Naive thymus-derived CD4-positive, alpha-beta T cell (primary cell): ENCODE results near the gene PPP4R2. TPM values are rescaled to one million over a fixed set of nuclear protein-coding genes. Genes with fewer than 3 reads are reported as not detected.

Experiments used
- ATAC-seq: fragments of 150-1000 bp; cut with Tn5 transposase; 2 replicates; pipeline ENCODE4 v1.10.0; 2021; ENCODE audit warnings: mild to moderate bottlenecking, moderate library complexity
- CTCF ChIA-PET: fragments of 350-600 bp; sonication (Branson Sonifier 250); formaldehyde crosslinking; loops from one replicate; lab custom pipeline; 2021; ENCODE audit warnings: antibody characterized with exemption; lab: Charles Lee
- POLR2A ChIA-PET: fragments of 350-600 bp; sonication (Branson Sonifier 250); formaldehyde crosslinking; loops from one replicate; lab custom pipeline; 2021; ENCODE audit warnings: antibody characterized with exemption, inconsistent platforms; lab: Charles Lee
- DNase-seq, 9 donors: peaks; one replicate each; pipeline versions ENCODE4 v3.0.0 to v3.0.0-alpha.2; 2020 to 2022; ENCODE audit warnings: mixed read lengths in 1 of 9
- H3K27ac ChIP-seq: one replicate; pipeline ENCODE4 v1.7.0; 2013; ENCODE audit warnings: mild to moderate bottlenecking, low read depth, low read length, moderate library complexity
- H3K27me3 ChIP-seq, 2 donors: one replicate each; pipeline ENCODE4 v1.7.0; 2013; ENCODE audit warnings: low read length in 2 of 2, mild to moderate bottlenecking in 2 of 2, moderate library complexity in 2 of 2; ENCODE audit not compliant: control insufficient read depth in 2 of 2, insufficient read depth in 2 of 2
- H3K36me3 ChIP-seq, 3 experiments: 1 replicate in 2 of 3; 2 replicates in 1 of 3; pipeline ENCODE4 v1.7.0; 2013; ENCODE audit warnings: low read length in 3 of 3, mild to moderate bottlenecking in 3 of 3, moderate library complexity in 1 of 3; ENCODE audit not compliant: insufficient read depth in 3 of 3, control insufficient read depth in 2 of 3
- H3K4me1 ChIP-seq, 2 donors: one replicate each; pipeline ENCODE4 v1.7.0; 2013; ENCODE audit warnings: low read length in 2 of 2, mild to moderate bottlenecking in 2 of 2, moderate library complexity in 1 of 2; ENCODE audit not compliant: control insufficient read depth in 2 of 2, insufficient read depth in 2 of 2
- H3K4me3 ChIP-seq: 2 replicates; pipeline ENCODE4 v1.7.0; 2013; ENCODE audit warnings: mild to moderate bottlenecking, low read length
- H3K9me3 ChIP-seq, 3 experiments: 1 replicate in 2 of 3; 2 replicates in 1 of 3; pipeline ENCODE4 v1.7.0; 2013; ENCODE audit warnings: low read length in 3 of 3; ENCODE audit not compliant: control insufficient read depth in 2 of 3
- H3K27ac Mint-ChIP-seq, 9 donors: one replicate each; pipeline ENCODE4 v1.8.0; 2020 to 2022; ENCODE audit warnings: mixed read lengths in 9 of 9, mild to moderate bottlenecking in 8 of 9, moderate library complexity in 5 of 9, inconsistent platforms in 2 of 9
- H3K27me3 Mint-ChIP-seq, 5 donors: one replicate each; pipeline ENCODE4 v1.8.0; 2021 to 2022; ENCODE audit warnings: mixed read lengths in 5 of 5, mild to moderate bottlenecking in 1 of 5
- H3K36me3 Mint-ChIP-seq, 5 donors: one replicate each; pipeline ENCODE4 v1.8.0; 2020 to 2022; ENCODE audit warnings: mixed read lengths in 5 of 5, mild to moderate bottlenecking in 3 of 5, inconsistent platforms in 1 of 5
- H3K4me1 Mint-ChIP-seq, 7 donors: one replicate each; pipeline ENCODE4 v1.8.0; 2020 to 2022; ENCODE audit warnings: mixed read lengths in 7 of 7, mild to moderate bottlenecking in 3 of 7, inconsistent platforms in 1 of 7
- H3K4me3 Mint-ChIP-seq, 10 donors: one replicate each; pipeline ENCODE4 v1.8.0; 2020 to 2022; ENCODE audit warnings: mild to moderate bottlenecking in 10 of 10, mixed read lengths in 10 of 10, moderate library complexity in 6 of 10, inconsistent platforms in 2 of 10
- H3K9me3 Mint-ChIP-seq, 11 donors: one replicate each; pipeline ENCODE4 v1.8.0; 2020 to 2022; ENCODE audit warnings: mixed read lengths in 11 of 11, mild to moderate bottlenecking in 4 of 11, inconsistent platforms in 1 of 11, moderate library complexity in 1 of 11
- intact Hi-C, 2 donors: fragments of 100-400 bp; cut with micrococcal nuclease; formaldehyde crosslinking; loops; one replicate each; pipeline ENCODE4 v1.15.1; 2023
- polyA plus RNA-seq, 2 donors: library from polyadenylated mRNA; unstranded; fragments of 300-500 nt; fragmentation: Illumina TruSeq; gene quantifications; one replicate each; pipeline ENCODE4 v1.2.3, GENCODE V29; 2021
- total RNA-seq, 6 experiments: library from RNA in 5 of 6; stranded (reverse) in 5 of 6; gene quantifications; 1 replicate in 5 of 6; 2 replicates in 1 of 6; pipeline ENCODE4 v1.2.3 and lab custom pipeline; 2021 to 2026

PPP4R2 gene
- total and polyA plus RNA-seq, 7 experiments from 2014 or later = 35.0 to 87.0 (median 61.0) TPM

DNA sequence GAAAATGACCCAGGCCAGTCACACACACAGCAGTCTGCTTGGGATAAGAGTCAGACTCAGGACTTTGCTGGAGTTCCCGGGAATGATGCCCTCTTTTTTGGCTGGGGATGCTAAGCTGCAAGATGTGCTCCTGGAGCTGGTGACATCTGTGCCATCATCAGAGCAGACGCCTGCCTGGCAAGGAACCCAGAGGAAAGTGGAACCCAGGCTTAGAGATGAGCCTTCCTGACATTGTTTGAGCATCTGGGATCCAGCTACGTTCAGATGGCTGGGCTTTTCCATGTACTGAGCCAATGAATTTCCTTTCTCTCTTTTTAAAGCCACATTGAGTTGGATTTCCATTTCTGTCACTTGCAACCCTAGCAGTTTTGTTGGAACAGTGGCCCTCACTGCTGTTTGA is 118.1 kb downstream of the PPP4R2 start:
- Histone ChIP-seq H3K4me3 (no peak overlapping the region), H3K9me3 (no peaks in the 10 kb centered on the region), H3K27ac (no peak overlapping the region), H3K36me3 (no peaks in the 10 kb centered on the region), H3K27me3 (no peaks in the 10 kb centered on the region), H3K4me1 (no peaks in the 10 kb centered on the region)
- peaks cover 0 to 20% (median 11%) of the 10 kb centered on the region in 5 donors for H3K27me3 Mint-ChIP-seq
- H3K4me1 Mint-ChIP-seq = no peaks in the 10 kb centered on the region
- H3K4me3 Mint-ChIP-seq = no peak overlapping the region
- no peak for ATAC-seq
- intact Hi-C loops = no loop called here
- ChIA-PET CTCF (no interaction called here), POLR2A (no interaction called here)
- no peak overlapping the region for H3K27ac Mint-ChIP-seq
- no peak for DNase-seq
- H3K9me3 Mint-ChIP-seq = no peaks in the 10 kb centered on the region
- no peaks in the 10 kb centered on the region for H3K36me3 Mint-ChIP-seq

DNA sequence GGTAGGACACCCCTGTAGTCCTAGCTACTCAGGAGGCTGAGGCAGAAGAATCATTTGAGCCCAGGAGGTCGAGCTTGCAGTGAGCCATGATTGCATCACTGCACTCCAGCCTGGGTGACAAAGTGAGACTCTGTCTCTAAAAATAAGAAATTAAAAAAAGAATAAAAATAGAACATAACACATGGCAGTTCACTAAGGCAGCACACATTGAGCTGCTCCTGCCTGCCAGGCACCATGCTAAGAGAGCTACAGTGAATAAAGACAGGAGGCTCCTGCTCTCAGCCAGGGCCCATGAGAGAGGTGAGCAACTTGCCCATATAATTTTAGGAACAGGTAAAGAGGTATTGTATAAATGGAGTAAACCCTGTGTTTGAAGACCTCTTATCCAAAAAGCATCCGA is 119.2 kb downstream of the PPP4R2 start:
- no peaks in the 10 kb centered on the region for H3K9me3 ChIP-seq

More for the DNA sequence above, 119.2 kb downstream of the PPP4R2 start:
- Mint-ChIP-seq H3K4me1 (no peaks in the 10 kb centered on the region), H3K4me3 (no peak overlapping the region), H3K27ac (no peak overlapping the region), H3K36me3 (no peaks in the 10 kb centered on the region), H3K27me3 (peaks cover 0 to 19% (median 7%) of the 10 kb centered on the region in 5 donors), H3K9me3 (no peaks in the 10 kb centered on the region)
- ATAC-seq (no peak), DNase-seq (no peak)
- Histone ChIP-seq H3K4me1 (no peaks in the 10 kb centered on the region), H3K27ac (no peak overlapping the region), H3K27me3 (no peaks in the 10 kb centered on the region), H3K4me3 (no peak overlapping the region), H3K36me3 (no peaks in the 10 kb centered on the region)
- CTCF ChIA-PET = no interaction called here
- POLR2A ChIA-PET = no interaction called here
- intact Hi-C loops = no loop called here

Other genes starting within 250 kb of the PPP4R2 start
- 10 to 100 TPM; 14.1 to 34.3 (median 24.5) TPM for gene SHQ1, start 148.4 kb upstream of the PPP4R2 start, total RNA-seq
- 10 to 100 TPM; 20.3 to 28.6 TPM for gene SHQ1, start 148.4 kb upstream of the PPP4R2 start, polyA plus RNA-seq
- gene GXYLT2, start 108.8 kb upstream of the PPP4R2 start, total RNA-seq = not detected
- gene GXYLT2, start 108.8 kb upstream of the PPP4R2 start, polyA plus RNA-seq = not detected
- 10 to 100 TPM in 2 of 5 experiments, 1 to 10 TPM in 3; 6.7 to 12.9 (median 9.8) TPM for gene EBLN2, start 64.8 kb downstream of the PPP4R2 start, total RNA-seq
- 1 to 10 TPM; 1.1 to 2.5 TPM for gene EBLN2, start 64.8 kb downstream of the PPP4R2 start, polyA plus RNA-seq